ENCODE measurements around the gene ARHGAP9.

Gene ARHGAP9

DNA sequence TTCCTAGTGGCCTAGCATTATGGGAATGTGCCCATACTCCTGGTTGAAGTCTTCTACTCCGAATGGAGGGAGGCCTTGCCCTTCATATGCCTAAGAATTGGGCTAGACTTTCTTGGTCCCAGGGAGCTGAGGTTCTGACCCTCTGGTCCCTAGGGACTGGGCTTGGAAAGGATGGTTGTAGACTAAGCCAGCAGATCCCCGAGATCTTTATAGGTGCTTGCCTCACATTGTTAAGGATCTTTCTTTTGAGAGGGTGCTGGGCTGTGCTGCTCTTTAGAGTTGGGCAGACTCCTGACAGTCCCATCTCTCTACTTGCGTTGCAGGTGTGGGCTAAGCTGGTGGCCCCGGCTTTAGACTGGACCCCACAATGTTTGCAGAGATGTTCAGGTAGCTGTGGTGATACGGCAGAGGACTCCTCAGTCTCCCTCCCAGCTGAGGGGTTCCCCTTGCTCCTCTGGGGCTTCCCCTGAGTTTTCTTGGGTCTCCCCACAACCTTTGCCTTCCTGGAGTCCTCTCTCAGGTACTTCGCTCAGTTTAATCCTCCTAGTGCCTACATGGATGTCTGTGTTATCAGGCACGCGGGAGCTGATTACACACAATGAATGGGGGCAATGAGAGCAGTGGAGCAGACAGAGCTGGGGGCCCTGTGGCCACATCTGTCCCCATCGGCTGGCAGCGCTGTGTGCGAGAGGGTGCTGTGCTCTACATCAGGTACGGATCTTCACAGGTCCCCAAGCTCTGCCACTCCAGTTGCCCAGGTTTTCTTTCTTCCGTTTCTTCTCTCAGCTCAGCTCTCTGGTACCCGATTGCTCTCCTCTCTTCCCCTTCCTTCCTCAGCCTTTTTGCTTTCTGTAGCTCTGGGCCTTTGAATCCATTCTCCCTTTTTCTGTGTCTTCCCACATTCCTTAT lies 44.3 kb upstream of the ARHGAP9 start:
- peak overlapping the region; percentile 85 to 100 (median 95) for H3K4me2 ChIP-seq
- H3K27ac ChIP-seq, result peak overlapping the region; percentile 75 to 99 (median 97)
- H3K27me3 ChIP-seq, result no peaks in the 10 kb centered on the region
- no peaks in the 10 kb centered on the region for H3K9me3 ChIP-seq (replicated peaks in 1 of 11)
- peak overlapping the region; percentile 84 to 93 (median 89) for H3K9ac ChIP-seq
- TF ChIP-seq Cebpa-rat (IDR thresholded peaks at IDR 0.05), result no peak
- peaks cover 47 to 58% (median 55%) of the 10 kb centered on the region in 11 experiments for H3K36me3 ChIP-seq
- peaks cover 34 to 68% (median 53%) of the 10 kb centered on the region in 11 experiments; a peak in 21 of 22 replicates for H4K20me1 ChIP-seq
- H3K4me3 ChIP-seq, result peak overlapping the region; percentile 70 to 86 (median 78)
- peaks cover 45 to 58% (median 54%) of the 10 kb centered on the region in 10 experiments for H3K4me1 ChIP-seq

DNA sequence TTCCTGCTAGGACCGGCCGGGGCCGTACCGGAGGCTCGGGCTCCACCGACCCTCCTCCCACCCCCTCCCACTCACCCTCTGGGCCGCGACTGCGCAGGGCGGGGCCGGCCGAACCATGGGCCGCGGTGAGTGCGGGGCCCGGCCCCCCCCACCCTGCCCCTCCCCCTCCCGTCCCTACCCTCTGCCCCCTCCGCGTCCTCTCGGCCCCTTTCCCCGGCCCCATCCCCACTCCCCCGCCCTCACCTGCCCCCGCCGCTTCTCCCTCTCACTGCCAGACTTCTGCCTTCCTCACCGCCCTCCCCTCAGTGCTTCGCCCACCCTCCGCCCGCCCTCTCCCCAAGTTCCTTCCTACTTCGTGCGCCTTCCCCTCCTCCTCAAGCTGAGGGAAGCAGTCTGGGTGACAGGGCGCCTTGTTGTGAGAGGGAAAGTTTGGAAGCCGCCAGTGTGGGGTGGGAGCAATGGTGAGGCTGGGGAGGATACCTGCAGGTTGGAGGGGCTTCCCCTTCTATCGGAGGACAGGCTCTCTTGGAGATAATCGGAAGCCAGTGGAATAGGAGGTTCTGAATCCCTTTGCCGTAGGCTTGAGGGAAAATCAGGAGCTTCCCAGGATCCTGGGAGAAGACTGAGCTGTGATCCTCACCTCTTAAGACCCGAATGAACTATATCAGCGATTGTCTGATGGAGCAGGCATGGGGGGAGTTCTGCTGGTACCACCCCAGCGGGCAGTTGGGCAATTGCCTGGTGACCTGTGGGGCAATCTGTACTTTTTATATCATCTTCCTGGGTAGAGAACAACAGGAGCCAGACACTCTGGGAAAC lies 43.4 kb upstream of the ARHGAP9 start:
- no peaks in the 10 kb centered on the region for H3K27me3 ChIP-seq
- H3K27ac ChIP-seq, result peak overlapping the region; percentile 90 to 99 (median 97)
- peak overlapping the region; percentile 85 to 100 (median 95) for H3K4me2 ChIP-seq
- peak overlapping the region; percentile 70 to 86 (median 78) for H3K4me3 ChIP-seq
- peak overlapping the region; percentile 84 to 93 (median 90) for H3K9ac ChIP-seq
- H4K20me1 ChIP-seq, result peaks cover 43 to 68% (median 58%) of the 10 kb centered on the region in 11 experiments
- no peaks in the 10 kb centered on the region for H3K9me3 ChIP-seq (replicated peaks in 1 of 11)
- TF ChIP-seq Cebpa-rat (IDR thresholded peaks at IDR 0.05), result peak in 7 of 11 experiments; percentile 36 to 75 (median 61); a peak in 8 of 22 replicates
- peaks cover 46 to 58% (median 55%) of the 10 kb centered on the region in 11 experiments for H3K36me3 ChIP-seq
- peaks cover 54 to 67% (median 62%) of the 10 kb centered on the region in 10 experiments for H3K4me1 ChIP-seq

DNA sequence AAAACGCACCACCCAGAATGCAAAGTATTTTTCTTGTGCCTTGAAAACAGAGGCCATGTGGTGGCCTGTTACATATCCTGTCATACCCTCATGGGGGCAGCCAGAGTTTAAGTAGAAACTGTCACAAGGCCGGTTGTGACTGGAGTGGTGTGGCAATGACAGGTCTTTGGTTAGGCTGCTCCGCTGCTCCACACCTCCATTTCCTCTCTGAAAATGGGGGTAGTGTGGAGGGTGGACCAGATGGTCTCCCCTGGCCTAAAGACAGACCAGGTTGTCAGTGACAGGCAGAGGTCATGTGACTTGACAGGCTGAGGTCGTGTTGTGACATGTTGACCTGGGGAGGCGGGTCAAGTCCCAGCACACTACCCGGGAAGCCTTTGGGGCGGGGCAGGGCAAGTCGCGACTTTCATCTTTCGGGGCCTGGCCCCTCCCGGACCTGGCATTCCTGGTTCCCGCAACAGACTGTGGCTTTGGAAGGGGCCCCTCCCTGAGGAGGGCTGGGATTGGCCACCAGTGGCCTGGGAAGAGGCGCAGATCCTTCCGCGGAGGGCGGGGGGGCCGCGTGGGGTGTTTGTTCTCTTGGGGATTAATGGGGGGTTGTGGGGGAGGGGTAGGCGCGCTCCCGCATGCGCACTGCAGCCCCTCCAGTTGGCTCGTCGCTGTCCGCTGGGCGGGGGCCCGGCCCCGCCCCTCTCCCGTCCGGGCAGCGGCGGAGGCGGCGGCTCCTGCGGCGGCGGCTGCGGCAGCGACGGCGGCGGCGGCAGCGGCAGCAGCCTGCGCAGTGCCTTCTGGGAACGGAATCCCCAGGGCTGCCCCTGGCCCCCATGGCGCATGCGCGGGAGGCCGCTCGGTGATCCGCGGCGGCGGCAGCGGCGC lies 42.6 kb upstream of the ARHGAP9 start, which contains the start of gene MBD6:
MBD6 (plus strand) TSS at position 814 of the 876 bp plus-strand sequence. CDS start 1,480 bp downstream, outside the sequence.
- Histone ChIP-seq H3K27ac (peak within 1 kb of the TSS; percentile 90 to 99 (median 97)), H3K4me1 (peaks cover 62 to 74% (median 70%) of the 10 kb centered on the region in 10 experiments), H3K9ac (peak within 1 kb of the TSS; percentile 84 to 93 (median 90)), H3K4me3 (peak within 1 kb of the TSS; percentile 70 to 86 (median 78)), H4K20me1 (peaks cover 51 to 68% (median 58%) of the 10 kb centered on the region in 11 experiments), H3K27me3 (no peaks in the 10 kb centered on the region), H3K36me3 (peaks cover 46 to 58% (median 55%) of the 10 kb centered on the region in 11 experiments), H3K9me3 (replicated peaks in 1 of 11) (no peaks in the 10 kb centered on the region), H3K4me2 (peak within 1 kb of the TSS; percentile 86 to 100 (median 95))
- peak in 5 of 11 experiments; percentile 7 to 69 (median 39); a peak in 7 of 22 replicates for TF ChIP-seq Cebpa-rat (IDR thresholded peaks at IDR 0.05)

DNA sequence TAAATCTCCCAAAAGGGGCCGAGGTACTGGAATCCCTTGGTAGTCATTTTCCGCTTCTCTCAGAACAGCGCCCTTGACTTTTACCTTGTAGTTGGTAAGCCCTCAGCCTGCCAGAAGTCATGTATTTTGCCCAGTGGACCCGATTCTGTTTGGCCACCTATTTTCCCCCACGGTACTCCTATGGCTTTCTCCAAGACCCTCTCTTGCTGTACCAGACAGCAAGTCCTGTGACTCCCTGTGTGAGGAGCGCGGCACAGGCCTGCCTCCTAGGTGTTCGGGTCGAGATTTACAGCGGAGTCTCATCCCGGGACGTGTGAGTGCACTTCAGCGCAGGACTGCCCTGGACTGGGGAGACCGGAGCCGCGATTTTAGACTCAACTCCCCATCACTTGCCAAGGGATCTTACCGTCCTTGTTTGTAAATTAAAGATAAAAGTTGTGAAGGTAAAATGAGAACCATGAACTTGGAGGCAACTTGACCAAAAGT lies 41.9 kb upstream of the ARHGAP9 start:
- H3K27me3 ChIP-seq, result no peaks in the 10 kb centered on the region
- peaks cover 65 to 77% (median 70%) of the 10 kb centered on the region in 10 experiments for H3K4me1 ChIP-seq
- no peaks in the 10 kb centered on the region for H3K9me3 ChIP-seq (replicated peaks in 1 of 11)
- H3K36me3 ChIP-seq, result peaks cover 46 to 58% (median 55%) of the 10 kb centered on the region in 11 experiments
- peak overlapping the region; percentile 75 to 89 (median 84) for H3K4me2 ChIP-seq
- H3K27ac ChIP-seq, result peak overlapping the region; percentile 90 to 99 (median 97)
- H3K4me3 ChIP-seq, result peak overlapping the region in 9 of 10 experiments; percentile 42 to 86 (median 75); a peak in 12 of 20 replicates
- H3K9ac ChIP-seq, result peak overlapping the region; percentile 84 to 93 (median 90)
- peaks cover 51 to 68% (median 59%) of the 10 kb centered on the region in 11 experiments for H4K20me1 ChIP-seq
- TF ChIP-seq Cebpa-rat (IDR thresholded peaks at IDR 0.05), result 0 out of 22 replicates have a peak, but pooled peaks of 1 of the 11 experiments have one; percentile 0

DNA sequence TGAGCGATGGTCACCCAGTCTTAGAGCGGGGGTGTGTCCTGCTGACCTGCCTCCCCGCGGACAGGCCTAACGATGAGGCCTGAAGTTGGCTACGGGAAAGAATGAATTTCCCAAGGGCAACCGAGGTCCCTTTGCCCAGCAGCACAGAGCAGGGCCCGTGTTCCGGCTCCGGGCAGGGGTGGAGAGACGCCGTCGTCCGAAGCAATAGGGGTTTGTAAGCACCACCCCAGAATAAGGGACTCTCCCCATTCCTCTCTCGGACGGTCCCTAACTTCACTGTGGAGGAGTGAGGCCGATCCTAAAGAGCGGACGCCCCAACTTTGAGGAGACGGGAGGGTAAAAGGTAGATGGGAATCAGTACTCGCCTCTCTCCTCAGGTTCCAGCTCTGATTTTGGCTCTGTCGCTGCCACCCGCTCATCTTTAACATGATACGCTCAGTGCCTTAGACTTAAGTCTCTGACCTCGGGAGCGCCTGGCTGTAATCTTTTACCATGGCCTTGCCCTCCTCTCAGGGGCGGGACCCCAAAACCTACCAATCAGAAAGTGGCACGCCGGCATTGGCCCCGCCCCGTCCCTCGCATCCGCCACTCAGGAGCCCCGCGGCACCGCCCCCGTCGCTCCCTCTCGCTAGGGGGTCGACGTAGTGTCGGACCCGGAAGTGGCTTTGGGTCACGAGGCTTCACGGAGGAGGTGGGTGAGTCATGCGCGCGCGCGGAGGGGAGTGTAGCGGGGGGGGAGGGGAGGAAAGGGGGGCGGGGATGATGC lies 40.6 kb upstream of the ARHGAP9 start, which contains the start of gene DDIT3:
DDIT3 (minus strand) TSS at position 462 of the 766 bp plus-strand sequence. CDS start 3,108 bp downstream, outside the sequence.
- peaks cover 59 to 68% (median 64%) of the 10 kb centered on the region in 11 experiments for H4K20me1 ChIP-seq
- H3K27me3 ChIP-seq, result no peaks in the 10 kb centered on the region
- no peaks in the 10 kb centered on the region for H3K9me3 ChIP-seq (replicated peaks in 1 of 11)
- H3K9ac ChIP-seq, result peak within 1 kb of the TSS; percentile 93 to 100 (median 98)
- peak within 1 kb of the TSS; percentile 86 to 97 (median 91) for H3K4me2 ChIP-seq
- peak within 1 kb of the TSS; percentile 95 to 99 (median 97) for H3K27ac ChIP-seq
- H3K4me3 ChIP-seq, result peak within 1 kb of the TSS; percentile 70 to 98 (median 88)
- H3K4me1 ChIP-seq, result peaks cover 53 to 73% (median 63%) of the 10 kb centered on the region in 10 experiments
- TF ChIP-seq Cebpa-rat (IDR thresholded peaks at IDR 0.05), result no peak
- peaks cover 48 to 58% (median 55%) of the 10 kb centered on the region in 11 experiments for H3K36me3 ChIP-seq

DNA sequence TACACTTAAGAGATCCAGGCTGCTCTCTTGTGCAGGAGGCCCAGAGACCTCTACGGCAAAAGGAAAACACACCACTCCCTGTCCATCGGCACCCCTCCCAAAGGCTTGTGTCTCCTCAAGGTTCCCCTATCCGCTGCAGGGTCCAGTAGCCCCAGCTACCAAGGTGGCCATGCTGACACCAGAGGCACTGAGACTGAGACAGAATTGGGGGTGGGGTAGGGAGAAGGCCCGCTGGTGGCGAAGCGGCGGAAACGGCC lies 40.1 kb upstream of the ARHGAP9 start:
- peak overlapping the region; percentile 94 to 99 (median 96) for H3K27ac ChIP-seq
- H3K36me3 ChIP-seq, result peaks cover 48 to 58% (median 55%) of the 10 kb centered on the region in 11 experiments
- no peaks in the 10 kb centered on the region for H3K9me3 ChIP-seq (replicated peaks in 1 of 11)
- H3K4me1 ChIP-seq, result peaks cover 48 to 73% (median 59%) of the 10 kb centered on the region in 10 experiments
- peak overlapping the region; percentile 93 to 100 (median 98) for H3K9ac ChIP-seq
- no peak for TF ChIP-seq Cebpa-rat (IDR thresholded peaks at IDR 0.05)
- H3K4me2 ChIP-seq, result peak overlapping the region; percentile 85 to 97 (median 91)
- peak overlapping the region; percentile 70 to 98 (median 88) for H3K4me3 ChIP-seq
- peaks cover 61 to 71% (median 65%) of the 10 kb centered on the region in 11 experiments for H4K20me1 ChIP-seq
- H3K27me3 ChIP-seq, result no peaks in the 10 kb centered on the region
